WI38 (cell line): Measurements from ENCODE around the gene TMEM109.

Experiments used
- H3K4me3 ChIP-seq: 2 replicates; pipeline ENCODE4 v1.5.1; 2011; ENCODE audit warnings: low read depth, mild to moderate bottlenecking, control low read depth, low read length
- CTCF ChIP-seq: IDR thresholded peaks from 2 replicates; pipeline ENCODE4 v1.5.1; 2012; ENCODE audit warnings: low read depth, mild to moderate bottlenecking, control low read depth, low read length

The TMEM109 gene

GRCh38 chr11:60913793-60914632 lies at the start of gene TMEM109:
TMEM109 (plus strand) TSS chr11:60914158; CDS start chr11:60919694, 5,536 bp downstream.
- H3K4me3 ChIP-seq: peak within 1 kb of the TSS; percentile 73
- no peak for TF ChIP-seq CTCF

- H3K4me3 ChIP-seq: no peak overlapping the region
- TF ChIP-seq CTCF: no peak
Measured at GRCh38 chr11:60864856-60865513, 49.0 kb upstream of the TMEM109 start.

- H3K4me3 ChIP-seq: no peak within 1 kb of the TSS
- TF ChIP-seq CTCF: no peak
Measured at GRCh38 chr11:60866911-60867870, 46.8 kb upstream of the TMEM109 start, which contains the start of gene ZP1. ZP1 (plus strand) TSS chr11:60867542; CDS start chr11:60867562, 20 bp downstream.

GRCh38 chr11:60867871-60868681 lies 45.9 kb upstream of the TMEM109 start:
- TF ChIP-seq CTCF: no peak
- H3K4me3 ChIP-seq: no peak overlapping the region

- no peak for TF ChIP-seq CTCF
- H3K4me3 ChIP-seq: no peak overlapping the region
Measured at GRCh38 chr11:60868682-60869450, 45.1 kb upstream of the TMEM109 start.

- H3K4me3 ChIP-seq: no peak overlapping the region
- no peak for TF ChIP-seq CTCF
Measured at GRCh38 chr11:60869451-60869825, 44.5 kb upstream of the TMEM109 start.
